Smooth muscle cell (in vitro differentiated cells): ENCODE results near the gene SLX4IP. TPM values are rescaled to one million over a fixed set of nuclear protein-coding genes. Genes with fewer than 3 reads are reported as not detected.
"Not testable (repeated sequence)": the region's sequence is repeated elsewhere in the genome, so short reads cannot be mapped to it uniquely, and the experiment has no call there.

Experiments
- DNase-seq: peaks from one replicate; lab custom pipeline; 2025; ENCODE audit not compliant: unreplicated experiment; lab: John Stamatoyannopoulos, UW
- H2AFZ ChIP-seq: fragments of 200-600 bp; sonication (generic); 2 replicates; pipeline ENCODE4 v1.6.0; 2016; ENCODE audit warnings: antibody characterized with exemption, low read depth, mild to moderate bottlenecking
- H3F3A ChIP-seq: fragments of 200-600 bp; sonication (generic); 2 replicates; pipeline ENCODE4 v1.6.0; 2017; ENCODE audit warnings: antibody characterized with exemption, low read depth
- H3K27ac ChIP-seq: fragments of 200-600 bp; sonication (generic); 2 replicates; pipeline ENCODE4 v1.5.1; 2016; ENCODE audit warnings: low read depth, mild to moderate bottlenecking
- H3K27me3 ChIP-seq: fragments of 200-600 bp; sonication (generic); 2 replicates; pipeline ENCODE4 v1.6.1; 2016; ENCODE audit warnings: low read depth, mild to moderate bottlenecking
- H3K36me3 ChIP-seq: fragments of 200-600 bp; sonication (generic); 2 replicates; pipeline ENCODE4 v1.5.1; 2016; ENCODE audit warnings: low read depth
- H3K4me1 ChIP-seq: fragments of 200-600 bp; sonication (generic); 2 replicates; pipeline ENCODE4 v1.5.1; 2016; ENCODE audit warnings: low read depth
- H3K4me2 ChIP-seq: fragments of 200-600 bp; sonication (generic); 2 replicates; pipeline ENCODE4 v1.6.0; 2016; ENCODE audit warnings: mild to moderate bottlenecking
- H3K4me3 ChIP-seq: fragments of 200-600 bp; sonication (generic); 2 replicates; pipeline ENCODE4 v1.5.1; 2016; ENCODE audit warnings: mild to moderate bottlenecking
- H3K79me2 ChIP-seq: fragments of 200-600 bp; sonication (generic); 2 replicates; pipeline ENCODE4 v1.6.0; 2016; ENCODE audit warnings: low read depth, mild to moderate bottlenecking
- H3K9ac ChIP-seq: fragments of 200-600 bp; sonication (generic); 2 replicates; pipeline ENCODE4 v1.6.0; 2016; ENCODE audit warnings: low read depth
- H3K9me3 ChIP-seq: fragments of 200-600 bp; sonication (generic); replicated peaks from 2 replicates; pipeline ENCODE4 v1.5.1; 2016; ENCODE audit warnings: low read depth
- H4K20me1 ChIP-seq: fragments of 200-600 bp; sonication (generic); 2 replicates; pipeline ENCODE4 v1.6.0; 2016; ENCODE audit warnings: low read depth
- CTCF ChIP-seq: fragments of 200-600 bp; sonication (generic); IDR thresholded peaks from 2 replicates; pipeline ENCODE4 v1.5.1; 2017; ENCODE audit warnings: borderline replicate concordance, mild to moderate bottlenecking, antibody characterized with exemption; ENCODE audit not compliant: insufficient read depth, poor library complexity, severe bottlenecking
- WGBS: methylation state at CpG from one replicate; pipeline ENCODE4 v1.1.7; 2016; ENCODE audit warnings: low lambda C conversion rate; 5-methylcytosine and 5-hydroxymethylcytosine counted together
- polyA plus RNA-seq: library from polyadenylated mRNA; unstranded; fragments of >200 nt; fragmentation: Nextera tagmentation; extraction: Ambion mirVana; gene quantifications from 2 replicates; pipeline ENCODE4 v1.2.1, GENCODE V29; 2016
- total RNA-seq: library from RNA; depleted of rRNA; stranded (reverse); fragments of >200 nt; gene quantifications from 2 replicates; pipeline ENCODE4 v1.2.3, GENCODE V29; 2014

SLX4IP gene
- total and polyA plus RNA-seq, 2 experiments from 2014 or later: 1.2 to 6.2 TPM

GRCh38 chr20:10388597-10388996 is 46.5 kb upstream of the SLX4IP start:
- H3K79me2 ChIP-seq: no peaks in the 10 kb centered on the region
- peaks cover 10% of the 10 kb centered on the region for H3K4me1 ChIP-seq
- no peak for TF ChIP-seq CTCF
- no peaks in the 10 kb centered on the region for H3K27me3 ChIP-seq
- H3K36me3 ChIP-seq: no peaks in the 10 kb centered on the region
- no peaks in the 10 kb centered on the region for H3F3A ChIP-seq
- WGBS: 45% methylated on average over 4 of the region's 4 CpGs
- no peak overlapping the region for H3K9ac ChIP-seq
- DNase-seq: no peak
- H3K9me3 ChIP-seq: no peaks in the 10 kb centered on the region
- H2AFZ ChIP-seq: peak overlapping the region; percentile 68
- H3K4me3 ChIP-seq: no peak overlapping the region
- H3K27ac ChIP-seq: peak overlapping the region; percentile 15
- no peaks in the 10 kb centered on the region for H4K20me1 ChIP-seq
- H3K4me2 ChIP-seq: no peak overlapping the region

GRCh38 chr20:10390709-10391108 is 44.4 kb upstream of the SLX4IP start:
- 98% methylated on average over 2 of the region's 2 CpGs for WGBS
- H3K36me3 ChIP-seq: no peaks in the 10 kb centered on the region

GRCh38 chr20:10394752-10395151 is 40.4 kb upstream of the SLX4IP start:
- H3K27ac ChIP-seq, DNase-seq, H3K9ac ChIP-seq, H3F3A ChIP-seq, H3K79me2 ChIP-seq, H3K4me2 ChIP-seq, H3K4me3 ChIP-seq, H3K36me3 ChIP-seq, H3K9me3 ChIP-seq, H2AFZ ChIP-seq, H3K27me3 ChIP-seq, H4K20me1 ChIP-seq, H3K4me1 ChIP-seq: not testable (repeated sequence)
- no CpG with 5 or more reads among the region's 32 CpGs for whole genome bisulfite sequencing

More at GRCh38 chr20:10390709-10391108, 44.4 kb upstream of the SLX4IP start:
- H3K9ac ChIP-seq: no peak overlapping the region
- no peak overlapping the region for H3K4me2 ChIP-seq
- DNase-seq: no peak
- no peaks in the 10 kb centered on the region for H4K20me1 ChIP-seq
- H3K4me1 ChIP-seq: peaks cover 10% of the 10 kb centered on the region
- no peaks in the 10 kb centered on the region for H3K79me2 ChIP-seq
- no peak overlapping the region for H2AFZ ChIP-seq
- H3K27ac ChIP-seq: no peak overlapping the region
- no peaks in the 10 kb centered on the region for H3K27me3 ChIP-seq
- no peak overlapping the region for H3K4me3 ChIP-seq
- H3K9me3 ChIP-seq: no peaks in the 10 kb centered on the region
- TF ChIP-seq CTCF: no peak
- no peaks in the 10 kb centered on the region for H3F3A ChIP-seq

- H3K36me3 ChIP-seq: no peaks in the 10 kb centered on the region
- H3K79me2 ChIP-seq: no peaks in the 10 kb centered on the region
- H3F3A ChIP-seq: no peaks in the 10 kb centered on the region
- DNase-seq: no peak
- no peak overlapping the region for H3K9ac ChIP-seq
- 82% methylated on average over 3 of the region's 3 CpGs for WGBS
- H3K9me3 ChIP-seq: no peaks in the 10 kb centered on the region
- no peaks in the 10 kb centered on the region for H3K27me3 ChIP-seq
- no peak overlapping the region for H2AFZ ChIP-seq
- no peaks in the 10 kb centered on the region for H4K20me1 ChIP-seq
- no peak overlapping the region for H3K4me2 ChIP-seq
- no peak overlapping the region for H3K27ac ChIP-seq
- TF ChIP-seq CTCF: no peak
- H3K4me3 ChIP-seq: no peak overlapping the region
- no peaks in the 10 kb centered on the region for H3K4me1 ChIP-seq
These were observed 36.2 kb upstream of the SLX4IP start for GRCh38 chr20:10398834-10399369.
